Trophoblast cell (in vitro differentiated cells and primary cell): ENCODE measurements around the gene MARK2.
A peak's percentile ranks its signal among the peaks of the same experiment; 100 is the strongest.

Source experiments
- DNase-seq, 2 donors: peaks; one replicate each; pipeline ENCODE4 v3.0.0-alpha.2; 2016
- H2AFZ ChIP-seq: 2 replicates; pipeline ENCODE4 v1.6.1; 2013; ENCODE audit warnings: low read length, moderate library complexity, mild to moderate bottlenecking; ENCODE audit not compliant: insufficient read depth, poor library complexity
- H2AK5ac ChIP-seq: 2 replicates; pipeline ENCODE4 v1.6.1; 2013; ENCODE audit warnings: mild to moderate bottlenecking, low read length
- H2BK120ac ChIP-seq: 2 replicates; pipeline ENCODE4 v1.6.1; 2013; ENCODE audit warnings: low read length, mild to moderate bottlenecking, moderate library complexity; ENCODE audit not compliant: insufficient read depth, poor library complexity
- H2BK12ac ChIP-seq: 2 replicates; pipeline ENCODE4 v1.6.1; 2013; ENCODE audit warnings: mild to moderate bottlenecking, low read length, moderate library complexity
- H2BK5ac ChIP-seq: 2 replicates; pipeline ENCODE4 v1.6.1; 2013; ENCODE audit warnings: low read length, low read depth, moderate library complexity, mild to moderate bottlenecking; ENCODE audit not compliant: poor library complexity
- H3K14ac ChIP-seq: 2 replicates; pipeline ENCODE4 v1.6.1; 2013; ENCODE audit warnings: mild to moderate bottlenecking, low read length
- H3K18ac ChIP-seq: 2 replicates; pipeline ENCODE4 v1.6.1; 2013; ENCODE audit warnings: mild to moderate bottlenecking, low read length
- H3K23ac ChIP-seq: 2 replicates; pipeline ENCODE4 v1.6.1; 2013; ENCODE audit warnings: low read length
- H3K27ac ChIP-seq: 2 replicates; pipeline ENCODE4 v1.5.1; 2013; ENCODE audit warnings: low read depth, mild to moderate bottlenecking, inconsistent platforms, low read length, moderate library complexity
- H3K27me3 ChIP-seq: 2 replicates; pipeline ENCODE4 v1.6.1; 2013; ENCODE audit warnings: inconsistent platforms, mild to moderate bottlenecking, low read length, moderate library complexity; ENCODE audit not compliant: insufficient read depth
- H3K36me3 ChIP-seq, 2 experiments: 1 replicate in 1 of 2; 2 replicates in 1 of 2; pipeline ENCODE4 v1.6.1; 2013; ENCODE audit warnings: low read length in 2 of 2, mild to moderate bottlenecking in 2 of 2, moderate library complexity in 1 of 2; ENCODE audit not compliant: insufficient read depth in 2 of 2, control insufficient read depth in 1 of 2
- H3K4ac ChIP-seq: 2 replicates; pipeline ENCODE4 v1.6.1; 2013; ENCODE audit warnings: low read depth, mild to moderate bottlenecking, low read length, moderate library complexity
- H3K4me1 ChIP-seq, 2 experiments: 1 replicate in 1 of 2; 2 replicates in 1 of 2; pipeline ENCODE4 v1.6.1; 2013; ENCODE audit warnings: low read length in 2 of 2, mild to moderate bottlenecking in 2 of 2, moderate library complexity in 1 of 2; ENCODE audit not compliant: insufficient read depth in 2 of 2, control insufficient read depth in 1 of 2
- H3K4me2 ChIP-seq: 2 replicates; pipeline ENCODE4 v1.6.1; 2013; ENCODE audit warnings: inconsistent platforms, mild to moderate bottlenecking, low read length, moderate library complexity
- H3K4me3 ChIP-seq: 2 replicates; pipeline ENCODE4 v1.5.1; 2013; ENCODE audit warnings: mild to moderate bottlenecking, low read depth, low read length, inconsistent platforms
- H3K79me1 ChIP-seq: one replicate; pipeline ENCODE4 v1.6.1; 2013; ENCODE audit warnings: low read length
- H3K79me2 ChIP-seq: 2 replicates; pipeline ENCODE4 v1.6.1; 2013; ENCODE audit warnings: low read length, mild to moderate bottlenecking; ENCODE audit not compliant: control insufficient read depth, insufficient read depth, poor library complexity
- H3K9ac ChIP-seq: 2 replicates; pipeline ENCODE4 v1.6.1; 2013; ENCODE audit warnings: mild to moderate bottlenecking, low read length
- H3K9me3 ChIP-seq: 2 replicates; pipeline ENCODE4 v1.6.1; 2013; ENCODE audit warnings: low read depth, mild to moderate bottlenecking, control low read depth, inconsistent platforms, low read length; ENCODE audit not compliant: insufficient read depth
- H4K12ac ChIP-seq: 2 replicates; pipeline ENCODE4 v1.6.1; 2013; ENCODE audit warnings: low read depth, mild to moderate bottlenecking, low read length, moderate library complexity
- H4K8ac ChIP-seq: 2 replicates; pipeline ENCODE4 v1.6.1; 2013; ENCODE audit warnings: low read depth, mild to moderate bottlenecking, low read length, moderate library complexity
- H4K91ac ChIP-seq: one replicate; pipeline ENCODE4 v1.6.1; 2013; ENCODE audit warnings: low read depth, mild to moderate bottlenecking, low read length, moderate library complexity
- WGBS: extraction: QIAGEN DNeasy Blood & Tissue Kit; methylation state at CpG from one replicate; pipeline ENCODE4 v1.1.7; 2013; ENCODE audit warnings: missing lambda C conversion rate; ENCODE audit not compliant: insufficient read length, insufficient coverage; ENCODE audit errors: extremely low coverage; 5-methylcytosine and 5-hydroxymethylcytosine counted together

Gene MARK2

GRCh38 chr11:63939397-63939891 lies 100.5 kb downstream of the MARK2 start:
- H2BK120ac ChIP-seq: no peak overlapping the region
- H3K4me1 ChIP-seq: peaks cover 3 to 7% of the 10 kb centered on the region in 2 experiments
- WGBS: no CpG with 5 or more reads among the region's 26 CpGs
- H3K18ac ChIP-seq: no peak overlapping the region
- H3K79me2 ChIP-seq: peaks cover 2% of the 10 kb centered on the region
- H3K36me3 ChIP-seq: peaks cover 5 to 10% of the 10 kb centered on the region in 2 experiments
- no peak overlapping the region for H2BK12ac ChIP-seq
- DNase-seq: peak; percentile 35 to 49
- H4K91ac ChIP-seq: peak overlapping the region; percentile 89
- H2AFZ ChIP-seq: no peak overlapping the region
- peak overlapping the region; percentile 92 for H3K4me2 ChIP-seq
- H3K79me1 ChIP-seq: peaks cover 8% of the 10 kb centered on the region
- H3K27ac ChIP-seq: no peak overlapping the region
- H3K23ac ChIP-seq: no peak overlapping the region
- peak overlapping the region; percentile 95 for H3K9ac ChIP-seq
- no peaks in the 10 kb centered on the region for H3K27me3 ChIP-seq
- H3K4ac ChIP-seq: peak overlapping the region; percentile 70
- no peak overlapping the region for H2AK5ac ChIP-seq
- no peak overlapping the region for H3K14ac ChIP-seq
- H4K12ac ChIP-seq: no peak overlapping the region
- peak overlapping the region; percentile 95 for H3K4me3 ChIP-seq
- H4K8ac ChIP-seq: peak overlapping the region; percentile 95
- no peak overlapping the region for H2BK5ac ChIP-seq
- peaks cover 4% of the 10 kb centered on the region for H3K9me3 ChIP-seq

GRCh38 chr11:63940786-63941185 lies 101.9 kb downstream of the MARK2 start:
- Histone ChIP-seq H3K27me3 (no peaks in the 10 kb centered on the region), H3K14ac (no peak overlapping the region)
- WGBS: no CpG with 5 or more reads among the region's 6 CpGs

GRCh38 chr11:63941901-63942300 lies 103.0 kb downstream of the MARK2 start:
- peaks cover 16 to 19% of the 10 kb centered on the region in 2 experiments for H3K36me3 ChIP-seq
- H3K14ac ChIP-seq: no peak overlapping the region
- DNase-seq: no peak
- no peak overlapping the region for H3K27ac ChIP-seq
- no peak overlapping the region for H3K23ac ChIP-seq
- peaks cover 6% of the 10 kb centered on the region for H3K9me3 ChIP-seq
- no peak overlapping the region for H4K91ac ChIP-seq
- no CpG with 5 or more reads among the region's 4 CpGs for WGBS
- no peak overlapping the region for H3K18ac ChIP-seq
- no peak overlapping the region for H4K12ac ChIP-seq
- no peak overlapping the region for H3K4me3 ChIP-seq
- no peak overlapping the region for H2AFZ ChIP-seq
- H3K4me2 ChIP-seq: no peak overlapping the region
- H3K79me2 ChIP-seq: peaks cover 2% of the 10 kb centered on the region
- H4K8ac ChIP-seq: no peak overlapping the region
- H3K4me1 ChIP-seq: peaks cover 0 to 2% of the 10 kb centered on the region in 2 experiments
- H2AK5ac ChIP-seq: no peak overlapping the region
- peak overlapping the region; percentile 37 for H3K4ac ChIP-seq
- no peak overlapping the region for H2BK5ac ChIP-seq
- no peaks in the 10 kb centered on the region for H3K27me3 ChIP-seq
- no peak overlapping the region for H2BK120ac ChIP-seq
- no peak overlapping the region for H3K9ac ChIP-seq
- H3K79me1 ChIP-seq: peaks cover 2% of the 10 kb centered on the region
- no peak overlapping the region for H2BK12ac ChIP-seq

More at GRCh38 chr11:63940786-63941185, 101.9 kb downstream of the MARK2 start:
- Histone ChIP-seq H3K18ac (no peak overlapping the region), H3K9ac (no peak overlapping the region), H4K12ac (no peak overlapping the region), H3K36me3 (peaks cover 8 to 10% of the 10 kb centered on the region in 2 experiments), H2AFZ (no peak overlapping the region), H3K4ac (no peak overlapping the region), H3K9me3 (peaks cover 6% of the 10 kb centered on the region), H2BK12ac (no peak overlapping the region), H3K4me2 (no peak overlapping the region), H3K4me1 (peaks cover 0 to 2% of the 10 kb centered on the region in 2 experiments), H2BK120ac (no peak overlapping the region), H3K23ac (no peak overlapping the region), H3K4me3 (no peak overlapping the region), H2BK5ac (no peak overlapping the region), H3K79me1 (peaks cover 2% of the 10 kb centered on the region), H3K79me2 (peaks cover 2% of the 10 kb centered on the region), H4K8ac (no peak overlapping the region), H2AK5ac (no peak overlapping the region), H3K27ac (no peak overlapping the region), H4K91ac (no peak overlapping the region)
- peak in 1 of 2 donors; percentile 49 for DNase-seq

GRCh38 chr11:63942803-63943202 lies 103.9 kb downstream of the MARK2 start:
- H4K12ac ChIP-seq: no peak overlapping the region
- H2BK12ac ChIP-seq: no peak overlapping the region
- no peak overlapping the region for H3K4me2 ChIP-seq
- H3K79me1 ChIP-seq: peaks cover 2% of the 10 kb centered on the region
- no CpG with 5 or more reads among the region's 3 CpGs for WGBS
- H2AFZ ChIP-seq: no peak overlapping the region
- no peak overlapping the region for H2AK5ac ChIP-seq
- H3K4me1 ChIP-seq: peaks cover 0 to 2% of the 10 kb centered on the region in 2 experiments
- no peak overlapping the region for H2BK5ac ChIP-seq
- H3K14ac ChIP-seq: no peak overlapping the region
- no peak overlapping the region for H4K91ac ChIP-seq
- H3K27me3 ChIP-seq: no peaks in the 10 kb centered on the region
- H3K27ac ChIP-seq: no peak overlapping the region
- peaks cover 16 to 20% of the 10 kb centered on the region in 2 experiments for H3K36me3 ChIP-seq
- peaks cover 6% of the 10 kb centered on the region for H3K9me3 ChIP-seq
- peak overlapping the region; percentile 55 for H3K4ac ChIP-seq
- H2BK120ac ChIP-seq: no peak overlapping the region
- H3K79me2 ChIP-seq: peaks cover 2% of the 10 kb centered on the region
- H3K9ac ChIP-seq: no peak overlapping the region
- H3K4me3 ChIP-seq: no peak overlapping the region
- H4K8ac ChIP-seq: no peak overlapping the region
- no peak overlapping the region for H3K23ac ChIP-seq
- H3K18ac ChIP-seq: no peak overlapping the region
- no peak for DNase-seq
